OCI-LY3 (cell line): ENCODE data around the gene MMP23B.

Experiments
- EZH2phosphoT487 ChIP-seq: fragments of 200-600 bp; shearing (Covaris generic); IDR thresholded peaks from 2 replicates; pipeline ENCODE4 v1.6.1; 2018; ENCODE audit warnings: antibody characterized with exemption, mixed run types, low read depth
- TF ChIP-seq, protein P1 (sequence below): fragments of 200-600, 300-600 bp; sonication (generic); IDR thresholded peaks from 2 replicates; pipeline ENCODE4 v1.5.1; 2014; ENCODE audit warnings: antibody characterized with exemption, low read length, low read depth

DNA sequence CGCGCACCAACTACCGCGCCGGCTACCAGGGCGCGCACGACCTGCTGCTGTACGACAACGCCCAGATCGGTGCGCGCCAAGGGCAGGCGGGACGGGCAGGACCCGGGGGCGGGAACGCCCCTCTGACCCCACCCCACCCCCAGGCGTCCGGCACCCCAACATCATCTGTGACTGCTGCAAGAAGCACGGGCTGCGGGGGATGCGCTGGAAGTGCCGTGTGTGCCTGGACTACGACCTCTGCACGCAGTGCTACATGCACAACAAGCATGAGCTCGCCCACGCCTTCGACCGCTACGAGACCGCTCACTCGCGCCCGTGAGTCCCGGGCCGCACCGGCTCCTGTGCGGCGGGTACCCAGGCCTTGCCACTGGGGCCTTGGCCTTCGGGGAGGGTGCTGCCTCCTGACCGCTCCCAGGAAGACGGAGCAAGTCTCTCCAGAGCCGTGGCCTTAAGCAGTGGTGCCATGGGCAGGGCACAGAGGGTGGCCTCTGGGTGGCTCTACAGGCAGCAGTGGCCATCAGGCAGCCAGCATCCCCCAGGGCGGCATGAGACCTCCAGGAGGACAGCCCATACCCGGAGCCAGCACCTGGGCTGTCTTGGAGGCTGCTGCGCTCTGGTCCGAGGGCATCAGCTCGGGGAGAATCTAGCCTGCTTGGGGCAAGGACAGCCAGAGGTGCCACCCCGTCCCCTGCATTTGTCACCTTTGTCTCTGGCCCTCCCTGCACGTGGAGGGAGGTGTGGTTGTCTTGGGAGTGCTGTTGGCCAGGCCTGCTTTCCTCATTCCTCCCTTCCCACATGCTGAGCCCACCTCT is 8.1 kb upstream of the MMP23B start:
- TF ChIP-seq, protein P1, sequence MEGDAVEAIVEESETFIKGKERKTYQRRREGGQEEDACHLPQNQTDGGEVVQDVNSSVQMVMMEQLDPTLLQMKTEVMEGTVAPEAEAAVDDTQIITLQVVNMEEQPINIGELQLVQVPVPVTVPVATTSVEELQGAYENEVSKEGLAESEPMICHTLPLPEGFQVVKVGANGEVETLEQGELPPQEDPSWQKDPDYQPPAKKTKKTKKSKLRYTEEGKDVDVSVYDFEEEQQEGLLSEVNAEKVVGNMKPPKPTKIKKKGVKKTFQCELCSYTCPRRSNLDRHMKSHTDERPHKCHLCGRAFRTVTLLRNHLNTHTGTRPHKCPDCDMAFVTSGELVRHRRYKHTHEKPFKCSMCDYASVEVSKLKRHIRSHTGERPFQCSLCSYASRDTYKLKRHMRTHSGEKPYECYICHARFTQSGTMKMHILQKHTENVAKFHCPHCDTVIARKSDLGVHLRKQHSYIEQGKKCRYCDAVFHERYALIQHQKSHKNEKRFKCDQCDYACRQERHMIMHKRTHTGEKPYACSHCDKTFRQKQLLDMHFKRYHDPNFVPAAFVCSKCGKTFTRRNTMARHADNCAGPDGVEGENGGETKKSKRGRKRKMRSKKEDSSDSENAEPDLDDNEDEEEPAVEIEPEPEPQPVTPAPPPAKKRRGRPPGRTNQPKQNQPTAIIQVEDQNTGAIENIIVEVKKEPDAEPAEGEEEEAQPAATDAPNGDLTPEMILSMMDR, result no peak
- no peak for TF ChIP-seq EZH2phosphoT487
